B cell (primary cell): ENCODE data around the gene CEP295NL. TPM values are rescaled to one million over a fixed set of nuclear protein-coding genes. Genes with fewer than 3 reads are reported as not detected.

Source experiments
- ATAC-seq: fragments of 200-7000 bp; cut with Tn5 transposase; one replicate; pipeline ENCODE4 v1.10.0; 2021; ENCODE audit warnings: low read depth, mild to moderate bottlenecking, moderate number of reproducible peaks, moderate library complexity
- CTCF ChIA-PET: fragments of 350-600 bp; sonication (Branson Sonifier 250); formaldehyde crosslinking; loops from one replicate; lab custom pipeline; 2021; ENCODE audit warnings: antibody characterized with exemption, inconsistent platforms; lab: Charles Lee
- POLR2A ChIA-PET: fragments of 350-600 bp; sonication (Branson Sonifier 250); formaldehyde crosslinking; loops from one replicate; lab custom pipeline; 2021; ENCODE audit warnings: antibody characterized with exemption; lab: Charles Lee
- DNase-seq: peaks from one replicate; pipeline ENCODE4 v3.0.0; 2013
- H2AFZ ChIP-seq: 2 replicates; pipeline ENCODE4 v1.6.1; 2012; ENCODE audit warnings: mild to moderate bottlenecking, low read depth, low read length; ENCODE audit not compliant: insufficient read depth, poor library complexity, severe bottlenecking
- H3K27ac ChIP-seq, 2 donors: 1 replicate in 1 of 2; 2 replicates in 1 of 2; pipeline ENCODE4 v1.5.1; 2012 to 2013; ENCODE audit warnings: low read length in 2 of 2, mild to moderate bottlenecking in 2 of 2, moderate library complexity in 1 of 2
- H3K27me3 ChIP-seq, 4 experiments: fragments of 200-600 bp in 1 of 4; sonication (generic) in 1 of 4; replicated peaks in 1 of 4; 1 replicate in 2 of 4; 2 replicates in 2 of 4; pipeline versions ENCODE4 v1.6.1 to v1.7.0; 2013 to 2016; ENCODE audit warnings: low read length in 3 of 4, mild to moderate bottlenecking in 2 of 4, mixed read lengths in 1 of 4, moderate library complexity in 1 of 4; ENCODE audit not compliant: insufficient read depth in 4 of 4, control insufficient read depth in 3 of 4; ENCODE audit errors: control extremely low read depth in 1 of 4
- H3K36me3 ChIP-seq, 2 experiments: replicated peaks in 1 of 2; 1 replicate in 1 of 2; 2 replicates in 1 of 2; pipeline versions ENCODE4 v1.6.1 to v1.7.1; 2013; ENCODE audit warnings: low read length in 1 of 2; ENCODE audit not compliant: insufficient read depth in 2 of 2, control insufficient read depth in 1 of 2; ENCODE audit errors: control extremely low read depth in 1 of 2, extremely low read depth in 1 of 2
- H3K4me1 ChIP-seq, 2 donors: fragments of 200-600 bp in 1 of 2; sonication (generic) in 1 of 2; 1 replicate in 1 of 2; 2 replicates in 1 of 2; pipeline versions ENCODE4 v1.5.1 to v1.6.1; 2013 to 2017; ENCODE audit warnings: low read length in 2 of 2; ENCODE audit not compliant: control insufficient read depth in 2 of 2, insufficient read depth in 2 of 2
- H3K4me2 ChIP-seq: replicated peaks from 2 replicates; pipeline ENCODE3; 2012; ENCODE audit warnings: mild to moderate bottlenecking, low read depth, low read length; ENCODE audit not compliant: poor library complexity, severe bottlenecking
- H3K4me3 ChIP-seq, 5 experiments: fragments of 200-600 bp in 1 of 5; sonication (generic) in 1 of 5; 1 replicate in 3 of 5; 2 replicates in 2 of 5; pipeline versions ENCODE4 v1.5.1 to v1.7.0; 2011 to 2016; ENCODE audit warnings: low read length in 4 of 5, mild to moderate bottlenecking in 4 of 5, low read depth in 2 of 5, control low read depth in 1 of 5, moderate library complexity in 1 of 5; ENCODE audit not compliant: insufficient read depth in 1 of 5; ENCODE audit errors: control extremely low read depth in 1 of 5, extremely low read depth in 1 of 5
- H3K79me2 ChIP-seq: fragments of 200-600 bp; sonication (generic); one replicate; pipeline ENCODE4 v1.6.0; 2016; ENCODE audit warnings: low read length; ENCODE audit not compliant: control insufficient read depth, insufficient read depth
- H3K9ac ChIP-seq: fragments of 200-600 bp; sonication (generic); 2 replicates; pipeline ENCODE4 v1.6.1; 2017; ENCODE audit warnings: mild to moderate bottlenecking, low read length, moderate library complexity
- H3K9me3 ChIP-seq, 3 donors: one replicate each; pipeline versions ENCODE4 v1.6.1 to v1.7.1; 2013; ENCODE audit warnings: low read length in 2 of 3; ENCODE audit not compliant: control insufficient read depth in 2 of 3, insufficient read depth in 1 of 3; ENCODE audit errors: control extremely low read depth in 1 of 3
- H4K20me1 ChIP-seq: 2 replicates; pipeline ENCODE4 v1.6.0; 2012; ENCODE audit warnings: mild to moderate bottlenecking, low read length; ENCODE audit not compliant: insufficient read depth, control insufficient read depth, poor library complexity, severe bottlenecking
- H3K27ac Mint-ChIP-seq: one replicate; pipeline ENCODE4 v1.8.0; 2021; ENCODE audit warnings: mixed read lengths
- H3K27me3 Mint-ChIP-seq: one replicate; pipeline ENCODE4 v1.8.0; 2021; ENCODE audit warnings: mixed read lengths
- H3K4me1 Mint-ChIP-seq: one replicate; pipeline ENCODE4 v1.8.0; 2021; ENCODE audit warnings: mixed read lengths
- H3K4me3 Mint-ChIP-seq: one replicate; pipeline ENCODE4 v1.8.0; 2021; ENCODE audit warnings: mixed read lengths
- H3K9me3 Mint-ChIP-seq: one replicate; pipeline ENCODE4 v1.8.0; 2022; ENCODE audit warnings: mixed read lengths; ENCODE audit not compliant: insufficient read depth
- CTCF ChIP-seq: fragments of 200-600 bp; IDR thresholded peaks from one replicate; pipeline ENCODE4 v1.8.0; 2022; ENCODE audit warnings: antibody characterized with exemption, mild to moderate bottlenecking
- EZH2 ChIP-seq: IDR thresholded peaks from 2 replicates; pipeline ENCODE4 v1.6.1; 2012; ENCODE audit warnings: borderline replicate concordance, low read depth, mild to moderate bottlenecking, moderate library complexity, low read length; ENCODE audit not compliant: insufficient read depth, poor library complexity, severe bottlenecking
- WGBS: methylation state at CpG from one replicate; pipeline ENCODE4 v1.1.5; 2013; ENCODE audit warnings: missing lambda C conversion rate; ENCODE audit not compliant: insufficient coverage; 5-methylcytosine and 5-hydroxymethylcytosine counted together
- intact Hi-C: fragments of 100-400 bp; cut with micrococcal nuclease; formaldehyde crosslinking; loops from one replicate; pipeline ENCODE4 v1.10.0; 2022
- polyA plus RNA-seq: library from polyadenylated mRNA; depleted of rRNA; stranded (reverse); fragments of >200 nt; gene quantifications from 2 replicates; pipeline ENCODE4 v1.2.3, GENCODE V29; 2012
- total RNA-seq, 2 donors: library from RNA; stranded (reverse); fragments of 120-200 nt in 1 of 2; gene quantifications; 1 replicate in 1 of 2; 2 replicates in 1 of 2; pipeline versions ENCODE4 v1.2.3 to v1.2.4, GENCODE V29; 2013 to 2022

The CEP295NL gene
- total and polyA plus RNA-seq, 2 donors (not counting 1 experiment from before 2014, with no cell fraction given), result 0.09 to 1.3 TPM

DNA sequence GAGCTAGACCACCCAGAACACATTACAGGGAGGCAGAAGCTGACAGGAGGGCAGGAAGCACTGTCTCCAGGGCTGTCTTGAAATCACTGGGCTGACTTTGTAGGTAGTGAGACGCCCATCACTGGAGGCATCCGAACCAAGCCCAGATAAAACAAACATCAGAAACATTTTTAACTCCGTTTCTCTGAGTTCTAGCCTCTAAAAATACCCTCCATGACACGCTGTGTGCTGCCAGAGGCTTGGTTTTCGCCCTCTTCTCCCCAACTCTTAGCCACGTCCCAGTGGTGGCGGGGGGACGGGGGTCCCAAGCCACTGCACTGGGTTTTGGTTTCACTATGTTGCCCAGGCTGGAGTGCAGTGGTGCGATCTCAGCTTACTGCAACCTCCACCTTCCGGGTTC, 1.2 kb downstream of the CEP295NL start:
- Mint-ChIP-seq H3K9me3 (no peaks in the 10 kb centered on the region), H3K27me3 (peaks cover 10% of the 10 kb centered on the region), H3K4me3 (no peak overlapping the region), H3K27ac (no peak overlapping the region), H3K4me1 (no peaks in the 10 kb centered on the region)
- 84% methylated on average over 7 of the region's 10 CpGs for WGBS
- no peaks in the 10 kb centered on the region for H3K4me1 ChIP-seq
- H3K36me3 ChIP-seq, result no peaks in the 10 kb centered on the region
- intact Hi-C loops, result no loop called here
- no peak for ATAC-seq
- no peak for DNase-seq
- no peak overlapping the region for H3K4me3 ChIP-seq
- no peaks in the 10 kb centered on the region for H3K27me3 ChIP-seq
- no peak overlapping the region for H2AFZ ChIP-seq
- no peak for TF ChIP-seq EZH2
- no peak for TF ChIP-seq CTCF
- H3K4me2 ChIP-seq, result no peak overlapping the region
- H3K9me3 ChIP-seq, result no peaks in the 10 kb centered on the region
- H3K27ac ChIP-seq, result no peak overlapping the region
- POLR2A ChIA-PET, result no interaction called here
- H3K79me2 ChIP-seq, result peaks cover 4% of the 10 kb centered on the region
- CTCF ChIA-PET, result no interaction called here
- H3K9ac ChIP-seq, result no peak overlapping the region
- no peaks in the 10 kb centered on the region for H4K20me1 ChIP-seq

DNA sequence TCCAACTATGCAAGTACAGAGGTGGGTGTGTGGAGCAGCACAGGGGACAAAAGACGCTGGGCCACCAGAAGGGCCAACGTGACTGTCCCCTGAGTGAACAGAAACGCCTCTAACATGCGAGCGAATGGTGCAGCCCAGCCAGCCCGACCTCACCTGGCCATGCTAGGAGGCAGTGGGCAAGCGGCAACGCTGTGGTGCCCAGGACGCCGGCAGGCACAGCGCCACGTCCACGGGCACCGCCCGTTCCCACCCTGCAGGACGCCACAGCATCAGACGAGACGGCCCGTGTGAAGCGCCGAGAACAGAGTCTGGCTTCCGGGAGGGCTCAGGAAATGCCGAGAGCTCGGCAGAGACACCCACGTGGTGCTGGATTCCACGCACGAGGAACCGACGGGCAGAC, 2.2 kb downstream of the CEP295NL start:
- no peaks in the 10 kb centered on the region for H3K9me3 Mint-ChIP-seq
- no peaks in the 10 kb centered on the region for H3K36me3 ChIP-seq
- H3K27me3 Mint-ChIP-seq, result peaks cover 10% of the 10 kb centered on the region
- H3K27me3 ChIP-seq, result no peaks in the 10 kb centered on the region
- H3K4me1 ChIP-seq, result no peaks in the 10 kb centered on the region
- ATAC-seq, result no peak
- 90% methylated on average over 29 of the region's 29 CpGs for WGBS
- H3K4me2 ChIP-seq, result no peak overlapping the region
- H3K27ac ChIP-seq, result no peak overlapping the region
- no peaks in the 10 kb centered on the region for H3K9me3 ChIP-seq
- ChIA-PET POLR2A (no interaction called here), CTCF (interaction anchor here (0.7 to 1.7 kb wide), 2 partner anchors 35 to 75 kb away, joined by 4 to 5 read pairs; no protein-coding TSS in a partner anchor)
- H3K27ac Mint-ChIP-seq, result no peak overlapping the region
- H4K20me1 ChIP-seq, result no peaks in the 10 kb centered on the region
- H3K9ac ChIP-seq, result no peak overlapping the region
- H3K79me2 ChIP-seq, result peaks cover 4% of the 10 kb centered on the region
- DNase-seq, result no peak
- TF ChIP-seq EZH2 (no peak), CTCF (no peak)
- intact Hi-C loops, result no loop called here
- H3K4me1 Mint-ChIP-seq, result no peaks in the 10 kb centered on the region
- H2AFZ ChIP-seq, result no peak overlapping the region
- no peak overlapping the region for H3K4me3 Mint-ChIP-seq
- no peak overlapping the region for H3K4me3 ChIP-seq
